Activated T-cell treated with anti-CD3 and anti-CD28 coated beads, Interleukin-2, amount 50 U/mL, for 24 hours (primary cell): Measurements from ENCODE around the gene C17orf107.
A peak's percentile ranks its signal among the peaks of the same experiment; 100 is the strongest.
"Not testable (repeated sequence)": the region's sequence is repeated elsewhere in the genome, so short reads cannot be mapped to it uniquely, and the experiment has no call there.

Experiments
- DNase-seq: peaks from one replicate; pipeline ENCODE4 v3.0.0-alpha.2; 2020
- H3K27ac Mint-ChIP-seq: 2 replicates; pipeline ENCODE4 v1.8.0; 2020; ENCODE audit warnings: mild to moderate bottlenecking, mixed read lengths
- H3K27me3 Mint-ChIP-seq: 2 replicates; pipeline ENCODE4 v1.8.0; 2020; ENCODE audit warnings: mixed read lengths
- H3K36me3 Mint-ChIP-seq: 2 replicates; pipeline ENCODE4 v1.8.0; 2020; ENCODE audit warnings: low read depth, mixed read lengths
- H3K4me1 Mint-ChIP-seq: 2 replicates; pipeline ENCODE4 v1.8.0; 2020; ENCODE audit warnings: low read depth, mixed read lengths
- H3K4me3 Mint-ChIP-seq: 2 replicates; pipeline ENCODE4 v1.8.0; 2020; ENCODE audit warnings: mild to moderate bottlenecking, moderate library complexity, mixed read lengths
- H3K9me3 Mint-ChIP-seq: 2 replicates; pipeline ENCODE4 v1.8.0; 2020; ENCODE audit warnings: mixed read lengths

Gene C17orf107

DNA sequence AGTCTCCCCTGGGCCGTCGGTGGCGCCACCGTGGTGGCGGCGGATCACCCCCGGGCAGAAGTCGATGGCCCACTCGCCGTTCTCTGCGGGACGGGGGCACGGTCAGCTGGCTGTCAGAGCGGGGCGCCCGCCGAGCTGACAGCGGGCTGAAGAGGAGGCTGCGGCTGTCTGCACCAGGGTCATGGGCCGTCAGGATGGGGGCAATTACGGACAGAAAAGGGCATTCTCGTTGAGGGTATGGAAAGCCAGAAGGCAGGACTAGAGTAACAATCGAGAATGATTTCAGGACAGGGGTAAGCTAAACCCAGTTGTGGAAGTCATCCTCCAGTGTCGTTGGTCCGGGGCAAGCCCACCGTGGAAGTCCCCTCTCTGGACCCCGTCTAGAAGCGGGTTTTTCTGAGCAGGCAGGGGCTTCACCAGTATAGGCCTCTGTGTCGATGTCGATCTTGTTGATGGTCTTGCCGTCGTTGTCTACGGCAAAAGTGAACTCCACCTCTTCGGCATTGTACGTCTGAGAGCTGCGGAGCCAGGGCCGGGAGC lies 1.8 kb downstream of the C17orf107 start:
- DNase-seq = peak; percentile 59
- Mint-ChIP-seq H3K27me3 (peaks cover 2% of the 10 kb centered on the region), H3K4me1 (peaks cover 41% of the 10 kb centered on the region), H3K36me3 (peaks cover 17% of the 10 kb centered on the region), H3K9me3 (no peaks in the 10 kb centered on the region), H3K4me3 (peak overlapping the region; percentile 83), H3K27ac (peak overlapping the region; percentile 27)

DNA sequence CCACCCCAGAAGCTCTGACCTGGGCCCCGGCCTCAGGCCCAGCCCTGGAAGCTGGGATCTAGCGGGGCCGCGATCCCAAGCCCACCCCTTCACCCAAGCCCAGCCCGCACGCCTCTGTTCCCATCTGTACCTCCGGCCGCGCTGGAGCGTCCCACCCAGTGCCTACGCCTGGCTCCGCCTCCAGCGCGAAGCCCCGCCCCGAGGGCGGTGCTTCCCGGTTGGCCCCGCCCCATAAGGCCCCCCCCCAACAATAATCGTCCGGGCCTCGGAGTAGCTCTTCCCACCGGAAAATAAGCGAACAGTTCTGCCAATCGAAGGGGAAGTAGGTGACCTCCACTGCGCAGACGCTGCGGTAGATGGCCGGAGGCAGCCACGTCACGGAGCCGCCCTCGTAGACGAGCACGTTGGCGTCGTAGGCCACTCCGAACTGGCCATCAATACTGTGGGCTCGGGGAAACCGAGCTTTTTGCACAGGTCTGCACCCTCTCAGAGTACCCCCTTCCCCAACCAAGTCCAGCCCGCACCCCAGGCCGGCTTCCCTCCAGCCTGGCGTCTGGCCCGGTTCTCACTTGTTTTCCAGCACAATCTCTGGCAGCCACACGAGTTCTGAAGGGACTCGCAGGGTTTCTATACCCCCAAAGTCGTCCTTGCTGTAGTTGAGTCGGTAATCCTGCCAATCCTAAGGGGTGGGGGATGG lies 2.5 kb downstream of the C17orf107 start:
- no peak for DNase-seq
- Mint-ChIP-seq H3K27me3 (peaks cover 2% of the 10 kb centered on the region), H3K4me3 (no peak overlapping the region), H3K4me1 (peaks cover 41% of the 10 kb centered on the region), H3K36me3 (peaks cover 12% of the 10 kb centered on the region), H3K9me3 (no peaks in the 10 kb centered on the region), H3K27ac (no peak overlapping the region)

DNA sequence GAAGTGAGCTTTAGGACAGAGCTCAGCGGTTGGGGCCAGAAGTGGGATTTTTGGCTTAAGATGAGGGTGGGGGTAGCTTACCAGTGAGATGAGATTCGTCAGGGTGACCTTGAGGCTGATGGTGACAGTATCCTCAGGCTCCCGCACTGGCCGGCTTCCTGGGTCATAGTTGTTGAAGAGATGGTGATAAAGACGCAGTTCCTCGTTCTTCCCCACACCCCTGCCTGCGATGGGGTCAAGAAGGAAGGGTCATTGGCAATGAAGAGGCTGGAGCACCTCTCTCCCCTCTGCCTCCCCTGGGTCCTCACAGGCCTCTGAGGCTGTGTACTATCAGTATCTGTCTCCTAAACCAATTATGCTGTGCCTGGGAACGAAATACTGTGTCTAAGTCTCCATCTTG lies 3.2 kb downstream of the C17orf107 start:
- H3K27me3 Mint-ChIP-seq = peaks cover 2% of the 10 kb centered on the region
- no peak for DNase-seq
- H3K4me1 Mint-ChIP-seq = peaks cover 41% of the 10 kb centered on the region
- H3K9me3 Mint-ChIP-seq = no peaks in the 10 kb centered on the region
- H3K27ac Mint-ChIP-seq = peak overlapping the region; percentile 45
- no peak overlapping the region for H3K4me3 Mint-ChIP-seq
- peaks cover 6% of the 10 kb centered on the region for H3K36me3 Mint-ChIP-seq

DNA sequence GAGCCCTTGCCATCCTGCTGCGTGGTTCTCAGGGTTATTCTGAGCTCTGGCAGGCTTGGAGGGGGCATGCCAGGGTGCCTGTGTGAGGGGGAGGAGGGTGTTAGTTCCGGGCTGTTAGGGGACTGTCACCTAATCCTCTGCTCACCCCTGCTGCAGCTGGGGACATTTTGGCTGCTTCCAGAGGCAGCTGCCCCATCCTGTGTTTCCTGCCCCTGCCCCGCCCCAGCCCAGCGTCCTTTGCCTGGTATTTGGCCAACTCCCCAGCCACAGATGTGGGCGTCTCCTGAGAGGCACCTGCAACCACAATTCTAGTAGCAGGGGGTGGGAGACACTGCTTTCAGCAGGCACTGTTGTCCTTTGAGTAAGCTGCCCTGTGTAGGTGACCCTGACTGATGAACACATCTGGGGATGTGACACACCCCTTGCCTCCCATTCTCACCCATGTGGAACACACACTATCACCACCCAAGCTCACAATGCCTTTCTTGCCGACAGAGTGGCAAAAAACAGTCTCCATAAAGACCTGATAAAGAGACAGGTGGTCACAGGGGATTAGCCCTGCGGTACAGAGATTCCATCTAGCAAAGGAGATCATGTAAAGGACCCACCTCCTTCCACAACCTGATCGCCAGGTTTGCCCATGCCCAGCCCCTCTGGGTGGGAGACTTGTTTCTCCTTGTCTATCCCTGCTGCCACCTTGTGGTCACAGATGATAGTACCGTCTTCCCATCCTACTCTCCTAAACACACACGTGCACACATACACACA lies 3.9 kb downstream of the C17orf107 start, which contains the start of gene CHRNE:
CHRNE (minus strand) TSS at position 48 of the 768 bp plus-strand sequence; CDS start at position 13, 35 bp downstream.
- peaks cover 39% of the 10 kb centered on the region for H3K4me1 Mint-ChIP-seq
- peak; percentile 71 for DNase-seq
- peaks cover 2% of the 10 kb centered on the region for H3K27me3 Mint-ChIP-seq
- no peaks in the 10 kb centered on the region for H3K9me3 Mint-ChIP-seq
- peak within 1 kb of the TSS; percentile 37 for H3K4me3 Mint-ChIP-seq
- peak within 1 kb of the TSS; percentile 45 for H3K27ac Mint-ChIP-seq
- peaks cover 6% of the 10 kb centered on the region for H3K36me3 Mint-ChIP-seq

DNA sequence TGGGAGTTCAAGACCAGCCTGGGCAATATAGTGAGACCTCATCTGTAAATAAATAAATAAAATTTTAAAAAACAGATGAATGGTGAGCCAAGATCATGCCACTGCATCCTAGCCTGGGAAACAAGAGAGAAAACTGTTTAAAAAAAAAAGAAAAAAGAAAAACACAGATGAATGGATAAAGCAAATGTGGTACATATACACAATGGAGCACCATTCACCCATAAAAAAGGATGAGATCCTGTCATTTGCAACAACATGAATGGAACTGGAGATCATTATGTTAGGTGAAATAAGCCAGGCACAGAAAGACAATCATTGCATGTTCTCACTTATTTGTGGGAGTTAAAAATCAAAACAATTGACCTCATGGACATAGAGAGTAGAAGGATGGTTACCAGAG lies 7.3 kb downstream of the C17orf107 start:
- not testable (repeated sequence) for H3K27me3 Mint-ChIP-seq, H3K9me3 Mint-ChIP-seq, DNase-seq, H3K27ac Mint-ChIP-seq, H3K4me3 Mint-ChIP-seq, H3K36me3 Mint-ChIP-seq
- peaks cover 17% of the 10 kb centered on the region for H3K4me1 Mint-ChIP-seq

DNA sequence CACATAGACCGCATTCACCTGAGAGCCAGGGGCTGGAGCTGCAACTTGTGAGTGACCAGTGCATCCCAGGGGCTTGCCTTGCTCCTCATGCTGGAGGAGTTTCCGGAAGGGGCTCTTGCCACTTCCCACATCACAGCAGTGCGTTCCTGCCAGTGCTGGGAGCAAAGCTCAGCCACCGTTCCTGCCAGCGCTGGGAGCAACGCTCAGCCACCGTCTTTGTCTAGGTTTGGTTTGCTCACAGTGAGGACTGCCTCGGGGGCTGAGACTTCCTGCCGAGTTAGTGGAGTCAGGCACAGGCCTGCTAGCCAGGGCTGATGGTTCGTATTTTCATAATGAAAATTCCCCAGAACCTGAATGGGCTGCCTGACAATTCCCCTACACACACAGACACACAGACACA lies 9.0 kb downstream of the C17orf107 start:
- Mint-ChIP-seq H3K4me3 (no peak overlapping the region), H3K4me1 (peaks cover 4% of the 10 kb centered on the region), H3K27me3 (no peaks in the 10 kb centered on the region), H3K27ac (no peak overlapping the region), H3K9me3 (no peaks in the 10 kb centered on the region), H3K36me3 (no peaks in the 10 kb centered on the region)
- DNase-seq = no peak

DNA sequence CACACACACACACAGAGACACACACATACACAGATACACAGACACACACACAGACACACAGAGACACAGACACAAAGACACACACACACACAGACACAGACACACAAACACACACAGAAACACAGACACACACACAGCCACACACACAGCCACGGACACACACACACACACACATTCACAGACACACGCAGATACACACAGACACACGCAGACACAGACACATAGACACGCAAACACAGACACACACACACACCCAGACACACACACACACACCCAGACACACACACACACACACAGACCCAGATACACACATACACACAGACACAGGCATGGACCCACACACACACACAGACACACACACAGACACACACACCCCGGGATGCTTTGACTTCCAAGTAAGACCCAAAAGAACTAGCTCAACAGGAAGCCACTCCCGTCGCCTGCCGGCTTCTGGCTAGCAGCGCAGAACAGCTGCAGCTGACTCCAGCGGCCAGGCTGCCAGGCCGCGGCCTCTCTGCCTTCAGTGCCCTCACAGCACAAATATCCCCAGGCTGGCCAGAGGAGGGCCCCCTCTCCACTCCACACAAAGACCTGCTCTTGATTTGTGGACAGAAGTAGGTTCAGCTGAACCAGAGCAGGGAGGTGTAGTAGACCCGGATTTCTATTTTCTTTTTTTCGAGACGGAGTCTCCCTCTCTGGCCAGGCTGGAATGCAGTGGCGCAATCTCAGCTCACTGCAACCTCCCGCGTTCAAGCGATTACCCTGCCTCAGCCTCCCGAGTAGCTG lies 9.6 kb downstream of the C17orf107 start:
- peak; percentile 78 for DNase-seq
- no peaks in the 10 kb centered on the region for H3K4me1 Mint-ChIP-seq
- no peak overlapping the region for H3K4me3 Mint-ChIP-seq
- H3K27ac Mint-ChIP-seq = no peak overlapping the region
- no peaks in the 10 kb centered on the region for H3K36me3 Mint-ChIP-seq
- no peaks in the 10 kb centered on the region for H3K9me3 Mint-ChIP-seq
- no peaks in the 10 kb centered on the region for H3K27me3 Mint-ChIP-seq

DNA sequence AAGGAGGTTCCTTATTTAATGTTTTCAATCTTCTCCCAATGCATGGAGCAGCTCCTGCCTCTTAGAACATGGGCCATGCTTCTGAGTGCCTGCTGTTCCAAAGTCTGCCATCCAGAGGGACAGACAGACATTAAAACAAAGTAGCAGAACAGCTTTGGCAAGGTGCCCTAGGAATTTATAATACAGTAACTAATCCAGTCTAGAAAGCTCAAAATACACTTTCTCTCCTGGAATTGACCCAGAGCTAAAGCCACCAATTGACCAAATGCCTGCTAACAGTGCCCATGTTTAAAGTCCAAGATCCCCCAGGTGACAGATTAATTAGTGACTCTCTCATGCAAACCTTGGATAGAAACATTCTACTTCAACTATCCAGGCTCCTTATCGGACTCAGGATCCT lies 14.7 kb downstream of the C17orf107 start:
- Mint-ChIP-seq H3K36me3 (no peaks in the 10 kb centered on the region), H3K4me1 (no peaks in the 10 kb centered on the region)

DNA sequence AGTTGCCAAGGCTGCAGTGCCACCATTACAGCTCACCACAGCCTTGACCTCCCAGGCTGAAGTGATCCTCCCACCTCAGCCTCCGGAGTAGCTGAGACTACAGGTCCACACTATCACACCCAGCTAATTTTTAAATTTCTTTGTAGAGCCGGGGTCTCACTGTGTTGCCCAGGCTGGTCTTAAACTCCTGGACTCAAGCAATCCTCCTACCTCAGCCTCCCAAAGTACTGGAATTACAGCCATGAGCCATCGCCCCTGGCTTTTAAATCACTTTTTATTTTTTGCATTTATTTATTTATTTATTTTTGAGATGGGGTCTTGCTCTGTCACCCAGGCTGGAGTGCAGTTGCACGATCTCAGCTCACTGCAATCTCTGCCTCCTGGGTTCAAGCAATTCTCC lies 15.2 kb downstream of the C17orf107 start:
- H3K27me3 Mint-ChIP-seq, H3K4me3 Mint-ChIP-seq, DNase-seq, H3K27ac Mint-ChIP-seq, H3K36me3 Mint-ChIP-seq, H3K9me3 Mint-ChIP-seq, H3K4me1 Mint-ChIP-seq: not testable (repeated sequence)

More for the DNA sequence above, 14.7 kb downstream of the C17orf107 start:
- H3K4me3 Mint-ChIP-seq = no peak overlapping the region
- no peak for DNase-seq
- H3K9me3 Mint-ChIP-seq = no peaks in the 10 kb centered on the region
- no peak overlapping the region for H3K27ac Mint-ChIP-seq
- no peaks in the 10 kb centered on the region for H3K27me3 Mint-ChIP-seq

DNA sequence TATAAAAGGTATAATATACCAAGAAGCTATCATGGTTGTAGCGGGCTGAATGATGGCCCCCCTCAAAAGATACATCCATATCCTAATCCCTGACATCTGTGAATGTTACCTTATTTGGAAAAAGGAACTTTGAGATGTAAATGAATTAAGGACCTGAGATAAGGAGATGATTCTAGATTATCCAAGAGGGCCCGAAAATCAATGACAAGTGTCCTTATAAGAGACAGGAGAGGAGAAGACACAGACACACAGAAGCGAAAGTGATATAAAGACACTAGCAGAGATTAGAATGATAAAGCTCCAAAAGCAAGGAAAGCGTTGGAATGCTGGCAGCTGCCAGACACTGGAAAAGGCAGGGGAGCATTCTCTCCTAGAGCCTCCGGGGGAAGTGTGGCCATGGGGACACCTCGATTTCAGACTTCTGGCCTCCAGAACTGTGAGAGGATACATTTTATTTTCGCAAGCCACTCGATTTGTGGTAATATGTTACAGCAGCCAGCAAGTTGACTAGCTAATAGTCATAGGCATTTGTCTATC lies 20.2 kb downstream of the C17orf107 start:
- no peaks in the 10 kb centered on the region for H3K9me3 Mint-ChIP-seq

DNA sequence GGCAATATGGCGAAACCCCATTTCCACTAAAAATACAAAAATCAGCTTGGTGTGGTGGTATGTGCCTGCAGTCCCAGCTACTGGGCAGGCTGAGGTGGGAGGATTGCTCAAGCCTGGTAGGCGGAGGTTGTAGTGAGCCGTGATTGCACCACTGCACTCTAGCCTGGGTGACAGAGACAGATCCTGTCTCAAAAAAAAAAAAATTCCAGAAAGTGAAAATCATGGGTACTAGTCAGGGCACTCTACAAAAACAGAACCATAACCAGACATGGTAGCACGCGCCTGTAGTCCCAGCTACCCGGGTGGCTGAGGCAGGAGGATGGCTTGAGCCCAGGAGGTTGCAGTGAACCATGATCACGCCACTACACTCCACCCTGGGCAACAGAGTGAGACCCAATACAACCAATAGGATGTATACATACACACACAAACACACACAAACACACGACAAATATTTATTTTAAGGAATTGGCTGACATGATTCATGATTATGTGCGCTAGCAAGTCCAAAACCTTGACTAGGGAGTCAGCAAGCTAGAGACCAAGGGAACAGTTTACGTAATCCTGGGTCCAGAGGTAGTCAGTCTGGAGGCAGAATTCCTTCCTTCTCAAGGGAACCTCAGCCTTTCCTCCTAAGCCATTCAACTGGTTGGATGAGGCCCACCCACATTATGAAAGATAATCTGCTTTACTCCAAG lies 21.2 kb downstream of the C17orf107 start:
- no peaks in the 10 kb centered on the region for H3K36me3 Mint-ChIP-seq
- no peaks in the 10 kb centered on the region for H3K4me1 Mint-ChIP-seq
- H3K9me3 Mint-ChIP-seq = no peaks in the 10 kb centered on the region
- no peak overlapping the region for H3K4me3 Mint-ChIP-seq
- no peak overlapping the region for H3K27ac Mint-ChIP-seq
- H3K27me3 Mint-ChIP-seq = no peaks in the 10 kb centered on the region
- no peak for DNase-seq

More for the DNA sequence above, 20.2 kb downstream of the C17orf107 start:
- H3K4me1 Mint-ChIP-seq = no peaks in the 10 kb centered on the region
- H3K4me3 Mint-ChIP-seq = no peak overlapping the region
- H3K27ac Mint-ChIP-seq = no peak overlapping the region
- H3K36me3 Mint-ChIP-seq = no peaks in the 10 kb centered on the region
- H3K27me3 Mint-ChIP-seq = no peaks in the 10 kb centered on the region
- DNase-seq = no peak

DNA sequence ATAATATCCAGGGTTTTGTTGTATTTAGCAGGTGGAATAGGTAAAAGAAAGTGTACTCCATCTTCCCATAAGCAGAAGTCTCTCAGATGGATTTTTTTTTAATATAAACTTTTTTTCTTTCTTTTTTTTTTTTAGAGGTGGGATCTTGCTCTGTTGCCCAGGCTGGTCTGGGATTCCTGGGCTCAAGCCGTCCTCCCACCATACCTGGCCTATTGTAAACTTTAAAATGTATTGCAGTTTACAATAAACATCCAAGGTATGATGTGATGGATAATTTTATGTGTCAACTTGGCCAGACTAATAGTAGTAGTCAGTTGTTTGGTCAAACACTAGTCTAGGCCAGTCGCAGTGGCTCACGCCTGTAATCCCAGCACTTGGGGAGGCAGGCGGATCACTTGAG lies 22.0 kb downstream of the C17orf107 start:
- no peak overlapping the region for H3K4me3 Mint-ChIP-seq

DNA sequence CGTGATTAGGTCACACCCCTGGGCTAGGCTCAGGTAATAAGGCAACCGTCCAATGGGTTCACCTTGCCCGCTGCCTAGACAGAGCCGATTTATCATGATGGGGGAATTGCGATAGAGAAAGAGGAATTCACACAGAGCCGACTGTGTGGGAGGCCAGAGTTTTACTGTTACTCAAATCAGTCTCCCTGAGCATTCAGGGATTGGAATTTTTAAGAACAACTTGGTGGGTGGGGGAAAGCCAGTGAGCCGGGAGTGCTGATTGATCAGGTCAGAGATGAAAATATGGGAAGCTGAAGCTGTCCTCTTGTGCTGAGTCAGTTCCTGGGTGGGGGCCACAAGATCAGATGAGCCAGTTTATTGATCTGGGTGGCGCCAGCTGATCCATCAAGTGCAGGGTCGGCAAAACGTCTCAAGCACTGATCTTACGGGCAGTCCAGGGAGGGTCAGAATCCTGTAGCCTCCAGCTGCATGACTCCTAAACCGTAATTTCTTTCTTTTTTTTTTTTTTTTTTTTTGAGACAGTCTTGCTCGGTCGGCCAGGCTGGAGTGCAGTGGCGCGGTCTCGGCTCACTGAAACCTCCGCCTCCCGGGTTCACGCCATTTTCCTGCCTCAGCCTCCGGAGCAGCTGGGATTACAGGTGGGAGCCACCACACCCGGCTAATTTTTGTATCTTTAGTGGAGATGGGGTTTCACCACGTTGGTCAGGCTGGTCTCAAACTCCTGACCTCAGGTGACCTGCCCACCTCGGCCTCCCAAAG lies 27.4 kb downstream of the C17orf107 start:
- H3K27ac Mint-ChIP-seq, H3K9me3 Mint-ChIP-seq, DNase-seq, H3K27me3 Mint-ChIP-seq, H3K4me1 Mint-ChIP-seq, H3K4me3 Mint-ChIP-seq: not testable (repeated sequence)
- H3K36me3 Mint-ChIP-seq = peaks cover 23% of the 10 kb centered on the region

More for the DNA sequence above, 22.0 kb downstream of the C17orf107 start:
- no peaks in the 10 kb centered on the region for H3K27me3 Mint-ChIP-seq
- peaks cover under 1% of the 10 kb centered on the region for H3K4me1 Mint-ChIP-seq
- H3K27ac Mint-ChIP-seq = no peak overlapping the region
- no peaks in the 10 kb centered on the region for H3K36me3 Mint-ChIP-seq
- no peaks in the 10 kb centered on the region for H3K9me3 Mint-ChIP-seq
- DNase-seq = no peak
